H1 (cell line): ENCODE measurements around the gene GALNT9. TPM values are rescaled to one million over a fixed set of nuclear protein-coding genes. Genes with fewer than 3 reads are reported as not detected.

Experiments used
- CTCF ChIA-PET: fragments of 300-600 bp; sonication (Branson Sonifier 250); formaldehyde crosslinking; loops from one replicate; lab custom pipeline; 2021; ENCODE audit not compliant: partially characterized antibody; lab: Charles Lee
- POLR2A ChIA-PET: fragments of 300-600 bp; sonication (Branson Sonifier 250); formaldehyde crosslinking; loops from one replicate; lab custom pipeline; 2021; ENCODE audit warnings: inconsistent platforms; ENCODE audit not compliant: partially characterized antibody; lab: Charles Lee
- DNase-seq, 2 experiments: peaks; one replicate each; pipeline versions ENCODE4 v3.0.0 to v3.0.0-alpha.2; 2010 to 2022; ENCODE audit warnings: low spot score in 2 of 2, low read depth in 1 of 2, mixed read lengths in 1 of 2
- FAIRE-seq: peaks from 2 replicates; lab custom pipeline; 2011; peaks lifted over from hg19 to GRCh38; lab: Jason Lieb, UNC
- H2AFZ ChIP-seq: 2 replicates; pipeline ENCODE4 v1.8.1; 2012; ENCODE audit warnings: low read length, inconsistent platforms
- H2AK5ac ChIP-seq: 2 replicates; pipeline ENCODE4 v1.6.1; 2013; ENCODE audit warnings: low read depth, low read length
- H2BK120ac ChIP-seq: replicated peaks from 2 replicates; pipeline ENCODE3; 2013; ENCODE audit warnings: low read depth, low read length, inconsistent platforms
- H2BK12ac ChIP-seq: 2 replicates; pipeline ENCODE4 v1.6.1; 2013; ENCODE audit warnings: low read depth, low read length
- H2BK15ac ChIP-seq: 2 replicates; pipeline ENCODE4 v1.6.1; 2013; ENCODE audit warnings: low read length
- H2BK20ac ChIP-seq: 2 replicates; pipeline ENCODE4 v1.6.1; 2013; ENCODE audit warnings: low read length
- H2BK5ac ChIP-seq: 2 replicates; pipeline ENCODE4 v1.6.1; 2013; ENCODE audit warnings: low read depth, low read length
- H3K14ac ChIP-seq: 2 replicates; pipeline ENCODE4 v1.6.1; 2013; ENCODE audit warnings: inconsistent platforms; ENCODE audit not compliant: insufficient read length
- H3K18ac ChIP-seq: 2 replicates; pipeline ENCODE4 v1.6.1; 2013; ENCODE audit warnings: low read length; ENCODE audit errors: extremely low read depth
- H3K23ac ChIP-seq: 2 replicates; pipeline ENCODE4 v1.6.1; 2013; ENCODE audit warnings: inconsistent platforms; ENCODE audit not compliant: insufficient read length
- H3K23me2 ChIP-seq: 2 replicates; pipeline ENCODE4 v1.6.1; 2013; ENCODE audit warnings: low read depth, low read length
- H3K27ac ChIP-seq: 2 replicates; pipeline ENCODE4 v1.6.1; 2011; ENCODE audit warnings: low read depth, low read length, inconsistent platforms
- H3K27me3 ChIP-seq, 4 experiments: replicated peaks in 1 of 4; 1 replicate in 1 of 4; 2 replicates in 3 of 4; pipeline versions ENCODE4 v1.6.1 to v1.8.1; 2011 to 2013; ENCODE audit warnings: low read length in 3 of 4, mild to moderate bottlenecking in 3 of 4, inconsistent platforms in 2 of 4, mixed read lengths in 2 of 4, moderate library complexity in 1 of 4; ENCODE audit not compliant: control insufficient read depth in 3 of 4, insufficient read depth in 3 of 4; ENCODE audit errors: extremely low read depth in 1 of 4
- H3K36me3 ChIP-seq, 4 experiments: 2 replicates each; pipeline versions ENCODE4 v1.6.1 to v1.8.1; 2011 to 2013; ENCODE audit warnings: mild to moderate bottlenecking in 4 of 4, low read length in 3 of 4, moderate library complexity in 2 of 4, control low read depth in 1 of 4, inconsistent platforms in 1 of 4; ENCODE audit not compliant: insufficient read depth in 4 of 4, control insufficient read depth in 2 of 4
- H3K4ac ChIP-seq: replicated peaks from 2 replicates; pipeline ENCODE3; 2013; ENCODE audit warnings: low read length, low read depth, mixed read lengths, inconsistent platforms; ENCODE audit not compliant: insufficient read length
- H3K4me1 ChIP-seq, 4 experiments: replicated peaks in 1 of 4; 1 replicate in 1 of 4; 2 replicates in 3 of 4; pipeline versions ENCODE4 v1.6.1 to v1.8.1; 2011 to 2013; ENCODE audit warnings: low read length in 3 of 4, inconsistent platforms in 2 of 4, mixed read lengths in 1 of 4; ENCODE audit not compliant: insufficient read depth in 4 of 4, control insufficient read depth in 3 of 4
- H3K4me2 ChIP-seq, 2 experiments: 2 replicates each; pipeline versions ENCODE4 v1.6.1 to v1.8.1; 2011 to 2013; ENCODE audit warnings: low read depth in 2 of 2, low read length in 2 of 2, control low read depth in 1 of 2, inconsistent platforms in 1 of 2, mild to moderate bottlenecking in 1 of 2; ENCODE audit not compliant: insufficient read depth in 1 of 2
- H3K4me3 ChIP-seq, 4 experiments: fragments of 200-600, 300-600 bp in 1 of 4; sonication (generic), shearing (Covaris generic), sonication (Bioruptor Twin) in 1 of 4; 2 replicates each; pipeline versions ENCODE4 v1.5.1 to v1.8.1; 2011 to 2016; ENCODE audit warnings: low read length in 4 of 4, low read depth in 3 of 4, control low read depth in 2 of 4, inconsistent platforms in 2 of 4, mild to moderate bottlenecking in 2 of 4, mixed read lengths in 1 of 4, moderate library complexity in 1 of 4; ENCODE audit not compliant: insufficient read depth in 2 of 4; ENCODE audit errors: extremely low read depth in 1 of 4
- H3K56ac ChIP-seq: replicated peaks from 2 replicates; pipeline ENCODE3; 2013; ENCODE audit warnings: low read depth, mild to moderate bottlenecking, mixed read lengths, low read length, inconsistent platforms; ENCODE audit not compliant: insufficient read length
- H3K79me1 ChIP-seq: 2 replicates; pipeline ENCODE4 v1.6.1; 2013; ENCODE audit warnings: low read depth, low read length, control low read depth
- H3K79me2 ChIP-seq, 2 experiments: 2 replicates each; pipeline versions ENCODE4 v1.6.1 to v1.8.1; 2012 to 2013; ENCODE audit warnings: low read length in 2 of 2, mild to moderate bottlenecking in 2 of 2, inconsistent platforms in 1 of 2; ENCODE audit not compliant: insufficient read depth in 2 of 2, control insufficient read depth in 1 of 2
- H3K9ac ChIP-seq, 4 experiments: replicated peaks in 1 of 4; 1 replicate in 1 of 4; 2 replicates in 3 of 4; pipeline versions ENCODE4 v1.6.1 to v1.8.1; 2011 to 2013; ENCODE audit warnings: low read depth in 3 of 4, low read length in 3 of 4, control low read depth in 2 of 4, mild to moderate bottlenecking in 2 of 4, moderate library complexity in 2 of 4, inconsistent platforms in 1 of 4; ENCODE audit errors: extremely low read depth in 1 of 4
- H3K9me3 ChIP-seq, 2 experiments: 2 replicates each; pipeline versions ENCODE4 v1.6.1 to v1.8.1; 2012 to 2013; ENCODE audit warnings: mild to moderate bottlenecking in 2 of 2, moderate library complexity in 2 of 2, control low read depth in 1 of 2, inconsistent platforms in 1 of 2, low read depth in 1 of 2, low read length in 1 of 2, mixed read lengths in 1 of 2; ENCODE audit not compliant: insufficient read depth in 2 of 2
- H4K20me1 ChIP-seq, 2 experiments: replicated peaks in 1 of 2; 2 replicates each; pipeline versions ENCODE3 to v1.8.1; 2011 to 2013; ENCODE audit warnings: inconsistent platforms in 2 of 2, low read length in 2 of 2, mild to moderate bottlenecking in 1 of 2; ENCODE audit not compliant: insufficient read depth in 2 of 2, control insufficient read depth in 1 of 2
- H4K5ac ChIP-seq: 2 replicates; pipeline ENCODE4 v1.6.1; 2013; ENCODE audit warnings: low read length, low read depth, mixed read lengths, inconsistent platforms; ENCODE audit not compliant: insufficient read length
- H4K8ac ChIP-seq: 2 replicates; pipeline ENCODE4 v1.8.0; 2013; ENCODE audit warnings: mild to moderate bottlenecking, moderate library complexity, low read length, inconsistent platforms; ENCODE audit not compliant: insufficient read depth; ENCODE audit errors: extremely low read depth
- H4K91ac ChIP-seq: replicated peaks from 2 replicates; pipeline ENCODE3; 2013; ENCODE audit warnings: low read length, mixed read lengths, inconsistent platforms; ENCODE audit not compliant: insufficient read length
- GABPA ChIP-seq: IDR thresholded peaks from 2 replicates; pipeline ENCODE4 v1.6.1; 2011; ENCODE audit warnings: mild to moderate bottlenecking, low read length, moderate library complexity, borderline replicate concordance; ENCODE audit not compliant: insufficient read depth
- KDM5A ChIP-seq: fragments of 200-600 bp; IDR thresholded peaks from 2 replicates; pipeline ENCODE4 v1.7.1; 2012; ENCODE audit warnings: mild to moderate bottlenecking, low read length, inconsistent platforms, mixed read lengths
- TAF1 ChIP-seq: IDR thresholded peaks from 2 replicates; pipeline ENCODE4 v1.6.1; 2011; ENCODE audit warnings: mild to moderate bottlenecking, low read depth, low read length
- WGBS, 2 experiments: shearing (Covaris generic) in 1 of 2; methylation state at CpG; one replicate each; pipeline versions ENCODE4 v1.1.6 to v1.1.7; 2013 to 2015; ENCODE audit warnings: low lambda C conversion rate in 2 of 2, mixed read lengths in 2 of 2, inconsistent platforms in 1 of 2, low coverage in 1 of 2, missing lambda C conversion rate in 1 of 2; ENCODE audit not compliant: insufficient replicate concordance in 2 of 2, insufficient coverage in 1 of 2, insufficient read length in 1 of 2; ENCODE audit errors: extremely low coverage in 1 of 2, missing lambda C conversion rate in 1 of 2; 5-methylcytosine and 5-hydroxymethylcytosine counted together
- polyA plus RNA-seq, 7 experiments: library from polyadenylated mRNA; depleted of rRNA in 3 of 7; stranded (reverse) in 5 of 7; unstranded in 2 of 7; fragments of >200 nt in 5 of 7; fragments of 200-250 nt in 2 of 7; gene quantifications; 1 replicate in 5 of 7; 2 replicates in 1 of 7; 4 replicates in 1 of 7; pipeline versions ENCODE4 v1.2.1 to v1.2.3, GENCODE V29; 2011 to 2013; ENCODE audit warnings: missing spikeins in 2 of 7, mixed read lengths in 2 of 7
- total RNA-seq: library from RNA; stranded (reverse); fragmentation: NEBNext Ultra II Directional; extraction: Animal tissue kit (Norgen Biotek cat#: 25700); gene quantifications from 2 replicates; pipeline ENCODE4 v1.2.1, GENCODE V29; 2021

GALNT9 gene
- total and polyA plus RNA-seq, 2 of the 8 experiments (the other 6 are each of a cell fraction or from before 2014, with no cell fraction given): 2.0 to 3.6 TPM

- ChIA-PET POLR2A (no interaction called here), CTCF (interaction anchor here (0.6 to 2.2 kb wide), 3 partner anchors 35 to 70 kb away, joined by 3 to 9 read pairs (median 4); no protein-coding TSS in a partner anchor)
- H2AK5ac ChIP-seq: no peak overlapping the region
- peaks cover 0 to 4% (median 2%) of the 10 kb centered on the region in 4 experiments; a peak in 4 of 7 replicates for H3K27me3 ChIP-seq
- FAIRE-seq (no peak), DNase-seq (no peak)
- H3K9me3 ChIP-seq: peaks cover 0 to 20% of the 10 kb centered on the region in 2 experiments; a peak in 3 of 4 replicates
- H3K79me1 ChIP-seq: peaks cover 10% of the 10 kb centered on the region; the same call in 1 of the 2 replicates
- peaks cover 0 to 29% of the 10 kb centered on the region in 2 experiments for H4K20me1 ChIP-seq
- TF ChIP-seq TAF1: no peak
- TF ChIP-seq GABPA: no peak
- no peak for TF ChIP-seq KDM5A
- peaks cover 8 to 25% (median 20%) of the 10 kb centered on the region in 4 experiments; a peak in 5 of 8 replicates for H3K36me3 ChIP-seq
- H3K4ac ChIP-seq: no peak overlapping the region
- no peak overlapping the region for H4K91ac ChIP-seq
- no peak overlapping the region for H2BK15ac ChIP-seq
- H3K79me2 ChIP-seq: peaks cover 0 to 3% of the 10 kb centered on the region in 2 experiments; a peak in 1 of 4 replicates
- no peak overlapping the region for H2BK120ac ChIP-seq
- H3K23ac ChIP-seq: no peak overlapping the region
- H3K4me2 ChIP-seq: no peak overlapping the region
- no peak overlapping the region for H4K8ac ChIP-seq
- no peak overlapping the region for H3K18ac ChIP-seq
- WGBS, 2 experiments: 80% methylated on average over 8 of the region's 14 CpGs; no CpG with 5 or more reads in 1 of the 2 experiments
- no peak overlapping the region for H3K56ac ChIP-seq
- H3K27ac ChIP-seq: no peak overlapping the region
- H4K5ac ChIP-seq: no peak overlapping the region
- no peak overlapping the region for H3K9ac ChIP-seq
- H2BK20ac ChIP-seq: no peak overlapping the region
- H2BK12ac ChIP-seq: no peak overlapping the region
- H2AFZ ChIP-seq: no peak overlapping the region
- H2BK5ac ChIP-seq: no peak overlapping the region
- H3K4me3 ChIP-seq: no peak overlapping the region
- H3K14ac ChIP-seq: no peak overlapping the region
- no peaks in the 10 kb centered on the region; a peak in 1 of 7 replicates for H3K4me1 ChIP-seq
- H3K23me2 ChIP-seq: peaks cover 34% of the 10 kb centered on the region
Measured at GRCh38 chr12:132159555-132160003, 169.8 kb downstream of the GALNT9 start.
